IPS-11a (cell line): ENCODE results near the gene SLC28A1.
"Not testable (repeated sequence)": the region's sequence is repeated elsewhere in the genome, so short reads cannot be mapped to it uniquely, and the experiment has no call there.

Source experiments
- H3K4me3 ChIP-seq: one replicate; pipeline ENCODE4 v1.5.1; 2013; ENCODE audit warnings: low read depth, low read length, control low read depth

The SLC28A1 gene

GRCh38 chr15:84987351-84987750 is 102.9 kb downstream of the SLC28A1 start:
- H3K4me3 ChIP-seq: not testable (repeated sequence)

GRCh38 chr15:84987949-84988624 is 103.6 kb downstream of the SLC28A1 start:
- H3K4me3 ChIP-seq: no peak overlapping the region

GRCh38 chr15:84988909-84989644 is 104.6 kb downstream of the SLC28A1 start:
- no peak overlapping the region for H3K4me3 ChIP-seq

- no peak overlapping the region for H3K4me3 ChIP-seq
Measured at GRCh38 chr15:84990507-84990906, 106.0 kb downstream of the SLC28A1 start.

GRCh38 chr15:84991014-84991712 is 106.7 kb downstream of the SLC28A1 start:
- H3K4me3 ChIP-seq: no peak overlapping the region

GRCh38 chr15:84992157-84992944 is 107.9 kb downstream of the SLC28A1 start:
- no peak overlapping the region for H3K4me3 ChIP-seq
